RWPE2 (cell line): Measurements from ENCODE around the gene SLC7A10.
A peak's percentile ranks its signal among the peaks of the same experiment; 100 is the strongest.

Experiments used
- ATAC-seq: fragments of 200-7000 bp; cut with Tn5 transposase; 3 replicates; pipeline ENCODE4 v1.9.1; 2021; ENCODE audit warnings: low read depth
- DNase-seq: peaks from one replicate; pipeline ENCODE4 v3.0.0-alpha.2; 2020; ENCODE audit warnings: low spot score
- H3K27ac ChIP-seq: fragments of 450-650 bp; 2 replicates; pipeline ENCODE4 v1.5.1; 2017; ENCODE audit warnings: mild to moderate bottlenecking; ENCODE audit not compliant: poor library complexity, severe bottlenecking
- H3K27me3 ChIP-seq: fragments of 250-450 bp; sonication (Bioruptor Pico); 2 replicates; pipeline ENCODE4 v1.5.1; 2021; ENCODE audit warnings: mild to moderate bottlenecking, moderate library complexity; ENCODE audit not compliant: insufficient read depth, poor library complexity, severe bottlenecking
- H3K36me3 ChIP-seq: fragments of 250-450 bp; sonication (Bioruptor Pico); 2 replicates; pipeline ENCODE4 v1.5.1; 2020; ENCODE audit warnings: low read depth, mild to moderate bottlenecking, moderate library complexity
- H3K4me1 ChIP-seq: fragments of 250-450 bp; sonication (Bioruptor Pico); 2 replicates; pipeline ENCODE4 v1.5.1; 2021; ENCODE audit warnings: mild to moderate bottlenecking, moderate library complexity; ENCODE audit not compliant: insufficient read depth, poor library complexity, severe bottlenecking
- H3K4me3 ChIP-seq: fragments of 250-450 bp; sonication (Bioruptor Pico); 2 replicates; pipeline ENCODE4 v1.5.1; 2021; ENCODE audit warnings: mild to moderate bottlenecking, moderate library complexity; ENCODE audit not compliant: severe bottlenecking
- H3K9me3 ChIP-seq: fragments of 250-450 bp; sonication (Bioruptor Pico); 2 replicates; pipeline ENCODE4 v1.5.1; 2021; ENCODE audit warnings: mild to moderate bottlenecking, moderate library complexity; ENCODE audit not compliant: severe bottlenecking
- TF ChIP-seq, protein P1 (sequence below): fragments of 450-650 bp; IDR thresholded peaks from one replicate; pipeline ENCODE4 v1.5.1; 2017; ENCODE audit warnings: mild to moderate bottlenecking, moderate library complexity; ENCODE audit not compliant: poor library complexity, severe bottlenecking

Gene SLC7A10

DNA sequence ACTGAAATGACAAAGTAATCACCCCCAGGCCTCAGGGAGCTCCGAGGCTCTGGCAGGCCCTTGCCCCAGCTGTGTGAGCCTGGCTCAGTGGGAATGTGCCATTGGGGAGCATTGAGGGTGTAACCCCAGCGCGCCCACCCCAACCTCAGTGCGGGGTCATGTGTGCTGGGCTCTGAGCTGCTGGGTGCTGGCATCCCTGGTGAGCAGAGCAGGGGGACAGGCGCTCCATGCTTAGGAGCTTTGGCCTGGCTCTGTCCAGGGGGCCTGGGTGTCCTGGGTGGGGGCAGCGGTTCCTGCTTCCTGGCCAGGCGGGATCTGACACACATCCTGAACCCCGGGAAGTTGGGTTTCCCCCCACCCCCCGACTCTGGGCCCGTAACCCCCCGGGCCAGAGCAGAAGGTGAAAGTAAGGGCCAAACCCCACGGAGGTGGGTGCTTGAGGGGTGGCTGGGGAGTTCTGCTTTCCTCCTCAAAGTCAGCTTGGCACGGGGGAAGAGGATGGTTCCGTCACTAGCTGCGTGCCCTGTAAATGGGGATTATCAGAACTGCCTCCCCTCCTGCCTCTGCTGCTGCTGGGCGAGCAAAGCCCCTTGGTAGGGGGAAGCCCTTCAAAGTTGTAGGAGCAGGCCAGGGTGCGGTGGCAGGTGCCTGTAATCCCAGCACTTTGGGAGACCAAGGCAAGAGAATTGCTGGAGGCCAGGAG is 29.9 kb downstream of the SLC7A10 start:
- Histone ChIP-seq H3K4me3 (peak overlapping the region; percentile 54), H3K4me1 (no peaks in the 10 kb centered on the region), H3K27ac (no peak overlapping the region), H3K36me3 (no peaks in the 10 kb centered on the region), H3K27me3 (peaks cover 17% of the 10 kb centered on the region), H3K9me3 (no peaks in the 10 kb centered on the region)
- TF ChIP-seq, protein P1, sequence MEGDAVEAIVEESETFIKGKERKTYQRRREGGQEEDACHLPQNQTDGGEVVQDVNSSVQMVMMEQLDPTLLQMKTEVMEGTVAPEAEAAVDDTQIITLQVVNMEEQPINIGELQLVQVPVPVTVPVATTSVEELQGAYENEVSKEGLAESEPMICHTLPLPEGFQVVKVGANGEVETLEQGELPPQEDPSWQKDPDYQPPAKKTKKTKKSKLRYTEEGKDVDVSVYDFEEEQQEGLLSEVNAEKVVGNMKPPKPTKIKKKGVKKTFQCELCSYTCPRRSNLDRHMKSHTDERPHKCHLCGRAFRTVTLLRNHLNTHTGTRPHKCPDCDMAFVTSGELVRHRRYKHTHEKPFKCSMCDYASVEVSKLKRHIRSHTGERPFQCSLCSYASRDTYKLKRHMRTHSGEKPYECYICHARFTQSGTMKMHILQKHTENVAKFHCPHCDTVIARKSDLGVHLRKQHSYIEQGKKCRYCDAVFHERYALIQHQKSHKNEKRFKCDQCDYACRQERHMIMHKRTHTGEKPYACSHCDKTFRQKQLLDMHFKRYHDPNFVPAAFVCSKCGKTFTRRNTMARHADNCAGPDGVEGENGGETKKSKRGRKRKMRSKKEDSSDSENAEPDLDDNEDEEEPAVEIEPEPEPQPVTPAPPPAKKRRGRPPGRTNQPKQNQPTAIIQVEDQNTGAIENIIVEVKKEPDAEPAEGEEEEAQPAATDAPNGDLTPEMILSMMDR = no peak
- ATAC-seq = no peak
- DNase-seq = no peak

DNA sequence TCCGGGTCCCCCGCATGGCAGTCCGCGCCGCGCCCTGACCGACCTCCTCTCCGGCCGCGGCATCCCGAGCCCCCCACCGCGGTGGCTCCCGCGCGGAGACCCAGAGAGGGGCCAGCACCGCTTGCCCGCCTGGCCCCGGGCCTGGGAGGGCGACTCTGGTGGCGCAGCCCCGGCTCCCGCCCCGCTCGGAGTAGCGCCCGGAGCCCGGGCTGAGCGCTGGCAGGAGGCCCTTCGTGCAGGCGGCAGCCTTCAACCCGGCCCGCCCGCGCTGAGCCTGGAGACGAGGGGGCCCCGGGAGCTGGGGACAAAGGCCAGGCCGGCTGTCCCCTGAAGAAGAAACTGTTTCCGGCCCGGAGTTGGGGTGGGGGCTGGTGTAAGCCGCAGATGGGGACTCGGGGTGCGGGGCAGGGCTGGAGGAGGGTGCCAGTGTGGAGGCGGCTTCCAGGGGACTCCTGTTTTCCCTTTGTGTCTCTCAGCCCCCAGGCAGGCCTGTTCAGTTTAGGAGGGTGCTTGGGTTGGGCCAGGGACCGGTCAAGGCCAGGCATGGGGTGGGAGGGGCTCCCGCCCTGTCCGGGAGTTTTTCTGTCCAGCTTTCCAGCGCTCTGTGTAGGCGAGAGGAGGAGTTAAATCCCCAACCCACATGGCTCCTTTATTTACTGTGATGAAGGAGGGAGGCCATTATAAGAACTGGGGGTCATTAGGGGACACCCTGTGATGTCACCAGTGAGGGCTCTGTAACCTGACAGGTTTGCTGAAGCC is 30.6 kb downstream of the SLC7A10 start:
- peak; percentile 57 for DNase-seq
- peaks cover 17% of the 10 kb centered on the region for H3K27me3 ChIP-seq
- H3K4me3 ChIP-seq = peak overlapping the region; percentile 54
- H3K9me3 ChIP-seq = no peaks in the 10 kb centered on the region
- H3K4me1 ChIP-seq = no peaks in the 10 kb centered on the region
- TF ChIP-seq, protein P1 = no peak
- peak; percentile 69 for ATAC-seq
- no peaks in the 10 kb centered on the region for H3K36me3 ChIP-seq
- H3K27ac ChIP-seq = no peak overlapping the region

DNA sequence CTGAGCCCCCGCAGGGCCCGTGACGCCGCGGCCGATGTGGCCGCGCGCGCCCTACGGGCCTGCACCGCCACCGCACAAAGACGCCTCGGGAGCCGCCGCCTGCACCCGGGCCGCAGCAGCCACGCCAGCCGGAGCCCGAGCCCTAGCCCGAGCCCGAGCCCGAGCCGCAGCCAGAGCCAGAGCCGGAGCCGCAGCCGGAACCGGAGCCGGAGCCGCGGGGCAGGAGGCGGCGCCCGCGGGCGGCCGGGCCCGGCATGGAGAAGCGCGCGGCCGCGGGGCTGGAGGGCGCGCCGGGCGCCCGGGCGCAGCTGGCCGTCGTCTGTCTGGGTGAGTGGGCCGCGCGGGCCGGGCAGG is 31.1 kb downstream of the SLC7A10 start:
- Histone ChIP-seq H3K9me3 (no peaks in the 10 kb centered on the region), H3K4me3 (peak overlapping the region; percentile 54), H3K36me3 (no peaks in the 10 kb centered on the region), H3K27ac (no peak overlapping the region), H3K27me3 (peaks cover 17% of the 10 kb centered on the region), H3K4me1 (no peaks in the 10 kb centered on the region)
- ATAC-seq (peak; percentile 8; the same call in 1 of the 3 replicates), DNase-seq (no peak)
- TF ChIP-seq, protein P1 = no peak

GRCh38 chr19:33193865-33194362 is 31.7 kb downstream of the SLC7A10 start, which contains the start of gene LRP3:
Gene LRP3 (plus strand): TSS chr19:33194330. CDS start chr19:33194786, 456 bp downstream.
- Histone ChIP-seq H3K27me3 (peaks cover 17% of the 10 kb centered on the region), H3K9me3 (no peaks in the 10 kb centered on the region), H3K27ac (no peak within 1 kb of the TSS), H3K4me1 (no peaks in the 10 kb centered on the region), H3K4me3 (peak within 1 kb of the TSS; percentile 54), H3K36me3 (no peaks in the 10 kb centered on the region)
- no peak for DNase-seq
- peak; percentile 41; the same call in 2 of the 3 replicates for ATAC-seq
- TF ChIP-seq, protein P1 = no peak
